ENCODE data around the gene RTCA. TPM values are rescaled to one million over a fixed set of nuclear protein-coding genes. Genes with fewer than 3 reads are reported as not detected.

The RTCA gene
- total RNA-seq, 1 donor from 2014 or later = 41.3 TPM

DNA sequence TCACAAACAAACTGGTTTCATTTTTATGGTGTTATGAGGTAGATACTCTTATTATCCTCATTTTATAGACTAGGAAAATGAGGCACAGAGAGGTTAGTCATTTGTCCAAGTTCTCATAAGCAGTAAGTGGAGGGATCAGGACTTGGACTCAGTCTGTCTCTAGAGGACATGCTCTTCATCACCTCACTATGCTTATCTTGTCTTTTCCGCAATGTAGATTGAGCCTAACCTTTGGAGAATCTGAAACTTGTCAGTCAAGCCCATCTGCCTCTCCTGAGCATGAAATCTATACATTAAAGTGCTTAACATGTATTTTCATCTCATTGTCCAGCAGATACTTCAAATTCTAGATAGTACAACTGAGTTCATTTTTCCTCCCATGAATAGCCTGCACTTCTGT, 74.5 kb downstream of the RTCA start:
- Histone ChIP-seq H3K9me3 (replicated peaks) (peaks cover 4% of the 10 kb centered on the region), H3K4me3 (no peak overlapping the region), H3K4me1 (no peaks in the 10 kb centered on the region), H3K27me3 (ENCODE audit: low read depth) (no peaks in the 10 kb centered on the region), H3K27ac (replicated peaks) (no peak overlapping the region), H3K36me3 (no peaks in the 10 kb centered on the region)
- TF ChIP-seq, protein P1, sequence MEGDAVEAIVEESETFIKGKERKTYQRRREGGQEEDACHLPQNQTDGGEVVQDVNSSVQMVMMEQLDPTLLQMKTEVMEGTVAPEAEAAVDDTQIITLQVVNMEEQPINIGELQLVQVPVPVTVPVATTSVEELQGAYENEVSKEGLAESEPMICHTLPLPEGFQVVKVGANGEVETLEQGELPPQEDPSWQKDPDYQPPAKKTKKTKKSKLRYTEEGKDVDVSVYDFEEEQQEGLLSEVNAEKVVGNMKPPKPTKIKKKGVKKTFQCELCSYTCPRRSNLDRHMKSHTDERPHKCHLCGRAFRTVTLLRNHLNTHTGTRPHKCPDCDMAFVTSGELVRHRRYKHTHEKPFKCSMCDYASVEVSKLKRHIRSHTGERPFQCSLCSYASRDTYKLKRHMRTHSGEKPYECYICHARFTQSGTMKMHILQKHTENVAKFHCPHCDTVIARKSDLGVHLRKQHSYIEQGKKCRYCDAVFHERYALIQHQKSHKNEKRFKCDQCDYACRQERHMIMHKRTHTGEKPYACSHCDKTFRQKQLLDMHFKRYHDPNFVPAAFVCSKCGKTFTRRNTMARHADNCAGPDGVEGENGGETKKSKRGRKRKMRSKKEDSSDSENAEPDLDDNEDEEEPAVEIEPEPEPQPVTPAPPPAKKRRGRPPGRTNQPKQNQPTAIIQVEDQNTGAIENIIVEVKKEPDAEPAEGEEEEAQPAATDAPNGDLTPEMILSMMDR (IDR thresholded peaks at IDR 0.05; ENCODE audit: borderline replicate concordance) = no peak
- no peak for DNase-seq
- intact Hi-C loops (cut with micrococcal nuclease) = no loop called here

DNA sequence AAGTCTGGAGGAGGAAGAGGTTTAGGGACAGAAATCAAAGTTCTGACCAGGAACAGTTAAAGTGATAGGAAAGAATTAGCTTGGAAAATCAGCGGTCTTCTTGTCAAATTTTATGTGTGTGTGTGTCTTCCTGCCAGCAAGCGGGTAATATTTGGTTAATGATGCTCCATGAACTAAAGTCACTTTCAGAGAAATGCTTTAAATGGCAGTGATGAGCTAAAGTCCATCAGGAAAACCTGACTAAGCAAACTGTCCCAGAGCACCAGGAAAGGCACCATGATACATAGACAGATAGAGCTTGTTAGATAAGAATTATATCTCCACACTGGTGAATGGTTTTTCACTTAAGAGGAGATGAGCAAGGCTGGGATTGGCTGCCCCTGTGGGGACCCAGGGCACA, 76.3 kb downstream of the RTCA start:
- intact Hi-C loops (cut with micrococcal nuclease) = no loop called here

More for the DNA sequence above, 76.3 kb downstream of the RTCA start:
- peaks cover 4% of the 10 kb centered on the region for H3K9me3 ChIP-seq (replicated peaks)
- DNase-seq = no peak
- no peaks in the 10 kb centered on the region for H3K27me3 ChIP-seq (ENCODE audit: low read depth)
- TF ChIP-seq, protein P1 (IDR thresholded peaks at IDR 0.05; ENCODE audit: borderline replicate concordance) = no peak
- H3K36me3 ChIP-seq = no peaks in the 10 kb centered on the region
- H3K27ac ChIP-seq (replicated peaks) = no peak overlapping the region
- H3K4me1 ChIP-seq = no peaks in the 10 kb centered on the region
- no peak overlapping the region for H3K4me3 ChIP-seq

Small RNA genes within 50 kb of the gene (microRNA-seq; reads per million reads assigned to microRNA genes)
- not detected for gene MIR553

Other genes starting within 250 kb of the RTCA start
- gene SASS6, start 133.3 kb upstream of the RTCA start, total RNA-seq = 2.1 TPM
- gene TRMT13, start 133.1 kb upstream of the RTCA start, total RNA-seq = 7.5 TPM
- gene LRRC39, start 88.0 kb upstream of the RTCA start, total RNA-seq = 166 TPM
- gene DBT, start 16.4 kb upstream of the RTCA start, total RNA-seq = 38.8 TPM
- 2.4 TPM for gene CDC14A, start 86.3 kb downstream of the RTCA start, total RNA-seq